A549 (cell line): ENCODE measurements around the gene EAF2.

Source experiments
- CHD2 ChIP-seq: fragments of 150-350 bp; IDR thresholded peaks from 2 replicates; pipeline ENCODE4 v1.6.1; 2014; ENCODE audit warnings: low read length; ENCODE audit not compliant: partially characterized antibody
- FOSL2 ChIP-seq, 2 experiments: fragments of 450-650 bp in 1 of 2; fragments of >200 bp in 1 of 2; sonication (Bioruptor Twin) in 1 of 2; formaldehyde crosslinking; IDR thresholded peaks; 2 replicates each; pipeline versions ENCODE4 v1.5.0 to v1.6.1; 2016 to 2020; ENCODE audit warnings: mild to moderate bottlenecking in 1 of 2, moderate library complexity in 1 of 2
- KDM1A ChIP-seq: fragments of 200-600 bp; sonication (generic); IDR thresholded peaks from 2 replicates; pipeline ENCODE4 v1.6.1; 2016; ENCODE audit warnings: low read depth, mild to moderate bottlenecking
- POLR2A ChIP-seq: IDR thresholded peaks from 2 replicates; pipeline ENCODE4 v1.6.1; 2012; ENCODE audit warnings: mild to moderate bottlenecking, low read length
- POLR2AphosphoS2 ChIP-seq: conservative IDR thresholded peaks from 2 replicates; pipeline ENCODE4 v1.6.1; 2012; ENCODE audit warnings: low read length, improper control_type of control experiment, inconsistent platforms
- SMC3 ChIP-seq: fragments of >200 bp; sonication (Bioruptor Twin); formaldehyde crosslinking; IDR thresholded peaks from 3 replicates; pipeline ENCODE4 v1.6.1; 2018; ENCODE audit warnings: inconsistent platforms
- TP53 ChIP-seq: fragments of 250-450 bp; sonication (Bioruptor Pico); IDR thresholded peaks from 2 replicates; pipeline ENCODE4 v1.5.0; 2021; ENCODE audit warnings: mild to moderate bottlenecking, moderate library complexity
- ZSCAN20 ChIP-seq: fragments of 250-450 bp; sonication (Bioruptor Pico); IDR thresholded peaks from 2 replicates; pipeline ENCODE4 v1.8.0; 2022; ENCODE audit warnings: mild to moderate bottlenecking, moderate library complexity
- TF ChIP-seq, protein P1 (sequence below): fragments of 200-600 bp; sonication (generic); IDR thresholded peaks from 2 replicates; pipeline ENCODE4 v1.6.1; 2016; ENCODE audit warnings: antibody characterized with exemption, mild to moderate bottlenecking, moderate library complexity
- TF ChIP-seq, protein P2 (sequence below): IDR thresholded peaks from 2 replicates; pipeline ENCODE4 v1.6.1; 2012; ENCODE audit warnings: low read depth, borderline replicate concordance
- TF ChIP-seq, protein P3 (sequence below): fragments of 250-450 bp; sonication (Bioruptor Pico); IDR thresholded peaks from 2 replicates; pipeline ENCODE4 v1.5.0; 2021; ENCODE audit warnings: mild to moderate bottlenecking, moderate library complexity, borderline replicate concordance
- TF ChIP-seq, protein P4 (sequence below): fragments of >200 bp; sonication (Bioruptor Twin); formaldehyde crosslinking; IDR thresholded peaks from 3 replicates; pipeline ENCODE4 v1.5.1; 2016
- TF ChIP-seq, protein P5 (sequence below): fragments of >200 bp; sonication (Bioruptor Twin); formaldehyde crosslinking; IDR thresholded peaks from 3 replicates; pipeline ENCODE4 v1.6.1; 2016

DNA sequence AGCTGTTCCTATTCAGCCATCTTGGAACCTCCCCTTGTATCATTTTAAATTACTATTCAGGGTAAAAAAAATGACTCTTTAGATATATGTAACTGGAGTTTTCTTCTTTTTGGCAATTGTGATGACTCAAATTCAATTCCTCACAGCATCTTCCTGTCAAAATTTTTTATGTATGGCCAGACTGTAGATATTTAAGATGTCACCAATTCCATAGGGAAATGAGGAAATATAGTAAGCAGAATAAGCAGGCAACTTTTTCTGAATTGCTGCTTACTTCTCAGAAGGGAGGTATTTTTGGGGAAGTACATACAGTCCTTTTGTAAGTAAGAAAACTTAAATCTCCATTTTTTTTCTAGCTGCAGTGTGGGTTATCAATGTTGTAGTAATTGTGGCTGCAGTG, 28.8 kb downstream of the EAF2 start:
- TF ChIP-seq, protein P1, sequence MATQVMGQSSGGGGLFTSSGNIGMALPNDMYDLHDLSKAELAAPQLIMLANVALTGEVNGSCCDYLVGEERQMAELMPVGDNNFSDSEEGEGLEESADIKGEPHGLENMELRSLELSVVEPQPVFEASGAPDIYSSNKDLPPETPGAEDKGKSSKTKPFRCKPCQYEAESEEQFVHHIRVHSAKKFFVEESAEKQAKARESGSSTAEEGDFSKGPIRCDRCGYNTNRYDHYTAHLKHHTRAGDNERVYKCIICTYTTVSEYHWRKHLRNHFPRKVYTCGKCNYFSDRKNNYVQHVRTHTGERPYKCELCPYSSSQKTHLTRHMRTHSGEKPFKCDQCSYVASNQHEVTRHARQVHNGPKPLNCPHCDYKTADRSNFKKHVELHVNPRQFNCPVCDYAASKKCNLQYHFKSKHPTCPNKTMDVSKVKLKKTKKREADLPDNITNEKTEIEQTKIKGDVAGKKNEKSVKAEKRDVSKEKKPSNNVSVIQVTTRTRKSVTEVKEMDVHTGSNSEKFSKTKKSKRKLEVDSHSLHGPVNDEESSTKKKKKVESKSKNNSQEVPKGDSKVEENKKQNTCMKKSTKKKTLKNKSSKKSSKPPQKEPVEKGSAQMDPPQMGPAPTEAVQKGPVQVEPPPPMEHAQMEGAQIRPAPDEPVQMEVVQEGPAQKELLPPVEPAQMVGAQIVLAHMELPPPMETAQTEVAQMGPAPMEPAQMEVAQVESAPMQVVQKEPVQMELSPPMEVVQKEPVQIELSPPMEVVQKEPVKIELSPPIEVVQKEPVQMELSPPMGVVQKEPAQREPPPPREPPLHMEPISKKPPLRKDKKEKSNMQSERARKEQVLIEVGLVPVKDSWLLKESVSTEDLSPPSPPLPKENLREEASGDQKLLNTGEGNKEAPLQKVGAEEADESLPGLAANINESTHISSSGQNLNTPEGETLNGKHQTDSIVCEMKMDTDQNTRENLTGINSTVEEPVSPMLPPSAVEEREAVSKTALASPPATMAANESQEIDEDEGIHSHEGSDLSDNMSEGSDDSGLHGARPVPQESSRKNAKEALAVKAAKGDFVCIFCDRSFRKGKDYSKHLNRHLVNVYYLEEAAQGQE = no peak
- TF ChIP-seq POLR2A (no peak), TP53 (CRISPR knock-in tag) (no peak), KDM1A (no peak), ZSCAN20 (CRISPR knock-in tag) (no peak), POLR2AphosphoS2 (no peak), CHD2 (no peak), FOSL2 (IDR thresholded peaks at IDR 0.05) (no peak), FOSL2 (CRISPR knock-in tag; IDR thresholded peaks at IDR 0.05) (no peak), SMC3 (no peak)
- TF ChIP-seq, protein P2, sequence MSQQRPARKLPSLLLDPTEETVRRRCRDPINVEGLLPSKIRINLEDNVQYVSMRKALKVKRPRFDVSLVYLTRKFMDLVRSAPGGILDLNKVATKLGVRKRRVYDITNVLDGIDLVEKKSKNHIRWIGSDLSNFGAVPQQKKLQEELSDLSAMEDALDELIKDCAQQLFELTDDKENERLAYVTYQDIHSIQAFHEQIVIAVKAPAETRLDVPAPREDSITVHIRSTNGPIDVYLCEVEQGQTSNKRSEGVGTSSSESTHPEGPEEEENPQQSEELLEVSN = no peak
- TF ChIP-seq, protein P3, sequence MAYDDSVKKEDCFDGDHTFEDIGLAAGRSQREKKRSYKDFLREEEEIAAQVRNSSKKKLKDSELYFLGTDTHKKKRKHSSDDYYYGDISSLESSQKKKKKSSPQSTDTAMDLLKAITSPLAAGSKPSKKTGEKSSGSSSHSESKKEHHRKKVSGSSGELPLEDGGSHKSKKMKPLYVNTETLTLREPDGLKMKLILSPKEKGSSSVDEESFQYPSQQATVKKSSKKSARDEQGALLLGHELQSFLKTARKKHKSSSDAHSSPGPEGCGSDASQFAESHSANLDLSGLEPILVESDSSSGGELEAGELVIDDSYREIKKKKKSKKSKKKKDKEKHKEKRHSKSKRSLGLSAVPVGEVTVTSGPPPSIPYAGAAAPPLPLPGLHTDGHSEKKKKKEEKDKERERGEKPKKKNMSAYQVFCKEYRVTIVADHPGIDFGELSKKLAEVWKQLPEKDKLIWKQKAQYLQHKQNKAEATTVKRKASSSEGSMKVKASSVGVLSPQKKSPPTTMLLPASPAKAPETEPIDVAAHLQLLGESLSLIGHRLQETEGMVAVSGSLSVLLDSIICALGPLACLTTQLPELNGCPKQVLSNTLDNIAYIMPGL (CRISPR knock-in tag) = no peak
- TF ChIP-seq, protein P4, sequence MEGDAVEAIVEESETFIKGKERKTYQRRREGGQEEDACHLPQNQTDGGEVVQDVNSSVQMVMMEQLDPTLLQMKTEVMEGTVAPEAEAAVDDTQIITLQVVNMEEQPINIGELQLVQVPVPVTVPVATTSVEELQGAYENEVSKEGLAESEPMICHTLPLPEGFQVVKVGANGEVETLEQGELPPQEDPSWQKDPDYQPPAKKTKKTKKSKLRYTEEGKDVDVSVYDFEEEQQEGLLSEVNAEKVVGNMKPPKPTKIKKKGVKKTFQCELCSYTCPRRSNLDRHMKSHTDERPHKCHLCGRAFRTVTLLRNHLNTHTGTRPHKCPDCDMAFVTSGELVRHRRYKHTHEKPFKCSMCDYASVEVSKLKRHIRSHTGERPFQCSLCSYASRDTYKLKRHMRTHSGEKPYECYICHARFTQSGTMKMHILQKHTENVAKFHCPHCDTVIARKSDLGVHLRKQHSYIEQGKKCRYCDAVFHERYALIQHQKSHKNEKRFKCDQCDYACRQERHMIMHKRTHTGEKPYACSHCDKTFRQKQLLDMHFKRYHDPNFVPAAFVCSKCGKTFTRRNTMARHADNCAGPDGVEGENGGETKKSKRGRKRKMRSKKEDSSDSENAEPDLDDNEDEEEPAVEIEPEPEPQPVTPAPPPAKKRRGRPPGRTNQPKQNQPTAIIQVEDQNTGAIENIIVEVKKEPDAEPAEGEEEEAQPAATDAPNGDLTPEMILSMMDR = no peak
- TF ChIP-seq, protein P5, sequence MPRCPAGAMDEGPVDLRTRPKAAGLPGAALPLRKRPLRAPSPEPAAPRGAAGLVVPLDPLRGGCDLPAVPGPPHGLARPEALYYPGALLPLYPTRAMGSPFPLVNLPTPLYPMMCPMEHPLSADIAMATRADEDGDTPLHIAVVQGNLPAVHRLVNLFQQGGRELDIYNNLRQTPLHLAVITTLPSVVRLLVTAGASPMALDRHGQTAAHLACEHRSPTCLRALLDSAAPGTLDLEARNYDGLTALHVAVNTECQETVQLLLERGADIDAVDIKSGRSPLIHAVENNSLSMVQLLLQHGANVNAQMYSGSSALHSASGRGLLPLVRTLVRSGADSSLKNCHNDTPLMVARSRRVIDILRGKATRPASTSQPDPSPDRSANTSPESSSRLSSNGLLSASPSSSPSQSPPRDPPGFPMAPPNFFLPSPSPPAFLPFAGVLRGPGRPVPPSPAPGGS = no peak
